GM12878 (cell line): ENCODE data around the gene ZKSCAN1.

ENCODE experiments used
- DPF2 ChIP-seq: fragments of 450-650 bp; IDR thresholded peaks from 2 replicates; pipeline ENCODE4 v1.6.1; 2017; ENCODE audit warnings: mild to moderate bottlenecking
- HDGF ChIP-seq: fragments of 450-650 bp; IDR thresholded peaks from 2 replicates; pipeline ENCODE4 v1.6.1; 2016; ENCODE audit warnings: antibody characterized with exemption

- TF ChIP-seq DPF2 (no peak), HDGF (no peak)
Measured at GRCh38 chr7:100077205-100077604, 61.8 kb downstream of the ZKSCAN1 start.
